Heart right ventricle (tissue), 16 donors: ENCODE measurements around the gene POLE4. TPM values are rescaled to one million over a fixed set of nuclear protein-coding genes. Genes with fewer than 3 reads are reported as not detected.

ENCODE experiments used
- ATAC-seq, 8 donors: fragments of 200-7000 bp; cut with Tn5 transposase; one replicate each; pipeline ENCODE4 v1.9.1; 2020; ENCODE audit warnings: mild to moderate bottlenecking in 8 of 8, moderate library complexity in 8 of 8, moderate number of reproducible peaks in 1 of 8
- DNase-seq, 2 donors: peaks; one replicate each; pipeline ENCODE4 v3.0.0-alpha.2; 2020
- H3K27ac ChIP-seq, 10 donors: fragments of 200-600 bp; sonication (generic) in 2 of 10; one replicate each; pipeline versions ENCODE4 v1.5.0 to v1.8.0; 2020 to 2022; ENCODE audit warnings: mild to moderate bottlenecking in 3 of 10
- H3K27me3 ChIP-seq, 7 donors: fragments of 200-600 bp; one replicate each; pipeline ENCODE4 v1.8.0; 2021 to 2022; ENCODE audit warnings: mild to moderate bottlenecking in 2 of 7
- H3K36me3 ChIP-seq, 9 donors: fragments of 200-600 bp; sonication (generic) in 1 of 9; one replicate each; pipeline versions ENCODE4 v1.5.0 to v1.8.0; 2020 to 2022; ENCODE audit warnings: mild to moderate bottlenecking in 2 of 9
- H3K4me1 ChIP-seq, 9 donors: fragments of 200-600 bp; sonication (generic) in 1 of 9; one replicate each; pipeline versions ENCODE4 v1.5.0 to v1.8.0; 2020 to 2022; ENCODE audit warnings: mild to moderate bottlenecking in 4 of 9
- H3K4me3 ChIP-seq, 10 donors: fragments of 200-600 bp; sonication (generic) in 2 of 10; one replicate each; pipeline versions ENCODE4 v1.5.0 to v1.8.0; 2020 to 2022; ENCODE audit warnings: mild to moderate bottlenecking in 7 of 10, moderate library complexity in 2 of 10
- H3K9me3 ChIP-seq, 11 donors: fragments of 200-600 bp in 10 of 11; sonication (generic) in 2 of 11; one replicate each; pipeline versions ENCODE4 v1.5.0 to v1.8.0; 2013 to 2022; ENCODE audit warnings: mild to moderate bottlenecking in 2 of 11, control low read depth in 1 of 11, moderate library complexity in 1 of 11
- CTCF ChIP-seq, 9 donors: fragments of 200-600 bp; sonication (generic) in 2 of 9; IDR thresholded peaks; one replicate each; pipeline versions ENCODE4 v1.5.0 to v1.8.0; 2021 to 2022; ENCODE audit warnings: antibody characterized with exemption in 9 of 9, mild to moderate bottlenecking in 5 of 9, moderate library complexity in 1 of 9
- WGBS, 2 donors: extraction: QIAGEN DNeasy Blood & Tissue Kit; methylation state at CpG; one replicate each; pipeline ENCODE4 v1.1.7; 2013; ENCODE audit warnings: inconsistent platforms in 1 of 2; 5-methylcytosine and 5-hydroxymethylcytosine counted together
- intact Hi-C, 10 donors: fragments of 100-400 bp; cut with DNase I; formaldehyde crosslinking; loops; one replicate each; pipeline versions ENCODE4 v1.11.1 to v1.14.2; 2022
- polyA plus RNA-seq, 2 donors: library from polyadenylated mRNA; stranded (reverse); fragments of 200-250 nt; gene quantifications; one replicate each; pipeline ENCODE4 v1.2.3, GENCODE V29; 2013
- total RNA-seq, 10 donors: library from RNA; stranded (reverse); fragmentation: NEBNext Ultra II Directional in 3 of 10; extraction: Animal tissue kit (Norgen Biotek cat#: 25700) in 3 of 10; gene quantifications; one replicate each; pipeline versions ENCODE4 v1.2.1 to v1.2.4, GENCODE V29; 2021 to 2023
- donor health status: Arrhythmogenic right ventricular cardiomyopathy.
- donor health status: ischemic (EF 13 %, LVEDD 7.1; RV severe dilation, severe dysfunction).
- donor health status: healthy with polysubstance abuse.
- donor health status: DM: no; HTN: yes; CAD: no.
- donor health status: DM: no; HTN: no; CAD: no.
- donor health status: ischemic (EF 25% LVEDD 6.9; RV normal size, moderate dysfunction).
- donor health status: ischemic (EF 25% LVEDD 5.7; RV mildly dilated, moderate dysfunction).
- donor health status: healthy.
- donor health status: DM: yes; HTN: yes; CAD: no.
- donor health status: Ischemic cardiomyopathy.
- donor health status: ischemic (EF 35%, LVEDD 5.7; RV mildly dilated, moderate dysfunction).
- donor health status: nonischemic (EF 11% LVEDD 7.7; RV severe dilation, severe dysfunction).
- donor health status: DM: yes; HTN: yes; CAD: no.
- donor health status: PGD.
- donor health status: ischemic (EF 29% LVEDD 5.4; RV normal size, mild dysfunction).
- donor health status: nonischemic (EF 23%, LVEDD 6.1; RV moderate dilation, normal function).

Gene POLE4
- total and polyA plus RNA-seq, 12 donors, result 24.8 to 83.5 (median 39.8) TPM

- intact Hi-C loops, result loop anchor here (1.0 to 10.0 kb wide), 16 partner anchors 135 to 705 kb away; partner anchors contain the start of gene TACR1 (in 1 of the 10)
- TF ChIP-seq CTCF (IDR thresholded peaks at IDR 0.05), result peak; percentile 71 to 93 (median 89)
- no peaks in the 10 kb centered on the region for H3K36me3 ChIP-seq
- peak overlapping the region in 5 of 10 donors; percentile 22 to 37 (median 30) for H3K4me3 ChIP-seq
- DNase-seq (peak; percentile 36 to 76), ATAC-seq (peak; percentile 20 to 62 (median 52))
- H3K27me3 ChIP-seq, result peaks cover 0 to 35% (median 22%) of the 10 kb centered on the region in 7 donors
- H3K27ac ChIP-seq, result no peak overlapping the region
- peaks cover 0 to 23% (median 6%) of the 10 kb centered on the region in 9 donors for H3K4me1 ChIP-seq
- no peaks in the 10 kb centered on the region for H3K9me3 ChIP-seq
- WGBS, 2 donors, result 3 to 6% methylated on average over 34 of the region's 34 CpGs
Measured at GRCh38 chr2:74919827-74920226, 38.6 kb upstream of the POLE4 start.

GRCh38 chr2:74921236-74921736 lies 37.2 kb upstream of the POLE4 start:
- intact Hi-C loops, result loop anchor here in 7 of 10 donors (5.0 to 10.0 kb wide), 8 partner anchors 134 to 704 kb away; partner anchors contain the start of gene TACR1 (in 1 of the 7)
- 90 to 98% methylated on average over 2 of the region's 2 CpGs for WGBS, 2 donors
- H3K36me3 ChIP-seq, result no peaks in the 10 kb centered on the region
- H3K27ac ChIP-seq, result no peak overlapping the region
- DNase-seq (no peak), ATAC-seq (no peak)
- H3K4me1 ChIP-seq, result peaks cover 0 to 23% (median 6%) of the 10 kb centered on the region in 9 donors
- H3K4me3 ChIP-seq, result no peak overlapping the region
- H3K27me3 ChIP-seq, result peaks cover 0 to 27% (median 12%) of the 10 kb centered on the region in 7 donors
- TF ChIP-seq CTCF (IDR thresholded peaks at IDR 0.05), result no peak
- no peaks in the 10 kb centered on the region for H3K9me3 ChIP-seq

GRCh38 chr2:74922592-74923227 lies 35.7 kb upstream of the POLE4 start:
- no peak for TF ChIP-seq CTCF (IDR thresholded peaks at IDR 0.05)
- Histone ChIP-seq H3K4me3 (no peak overlapping the region), H3K9me3 (no peaks in the 10 kb centered on the region), H3K4me1 (peaks cover 0 to 23% (median 6%) of the 10 kb centered on the region in 9 donors), H3K36me3 (no peaks in the 10 kb centered on the region), H3K27ac (no peak overlapping the region), H3K27me3 (peaks cover 0 to 22% (median 12%) of the 10 kb centered on the region in 7 donors)
- WGBS, 2 donors, result 58 to 66% methylated on average over 5 of the region's 5 CpGs
- intact Hi-C loops, result loop anchor here in 7 of 10 donors (5.0 to 10.0 kb wide), 8 partner anchors 132 to 702 kb away; partner anchors contain the start of gene TACR1 (in 1 of the 7)
- peak in 3 of 8 donors; percentile 28 to 41 (median 33) for ATAC-seq
- DNase-seq, result no peak

GRCh38 chr2:74924463-74925265 lies 33.8 kb upstream of the POLE4 start:
- ATAC-seq, result peak in 1 of 8 donors; percentile 38
- no peak for TF ChIP-seq CTCF (IDR thresholded peaks at IDR 0.05)

More at GRCh38 chr2:74924463-74925265, 33.8 kb upstream of the POLE4 start:
- WGBS, 2 donors, result 93 to 94% methylated on average over 11 of the region's 11 CpGs
- Histone ChIP-seq H3K27me3 (peaks cover 0 to 8% (median under 1%) of the 10 kb centered on the region in 7 donors), H3K4me3 (no peak overlapping the region), H3K36me3 (no peaks in the 10 kb centered on the region), H3K27ac (no peak overlapping the region), H3K4me1 (peaks cover 0 to 20% (median 4%) of the 10 kb centered on the region in 9 donors), H3K9me3 (no peaks in the 10 kb centered on the region)
- intact Hi-C loops, result loop anchor here in 7 of 10 donors (5.0 to 10.0 kb wide), 8 partner anchors 130 to 700 kb away; partner anchors contain the start of gene TACR1 (in 1 of the 7)
- no peak for DNase-seq
